ENCODE data around the gene ANKZF1.
"Not testable (repeated sequence)": the region's sequence is repeated elsewhere in the genome, so short reads cannot be mapped to it uniquely, and the experiment has no call there.

DNA sequence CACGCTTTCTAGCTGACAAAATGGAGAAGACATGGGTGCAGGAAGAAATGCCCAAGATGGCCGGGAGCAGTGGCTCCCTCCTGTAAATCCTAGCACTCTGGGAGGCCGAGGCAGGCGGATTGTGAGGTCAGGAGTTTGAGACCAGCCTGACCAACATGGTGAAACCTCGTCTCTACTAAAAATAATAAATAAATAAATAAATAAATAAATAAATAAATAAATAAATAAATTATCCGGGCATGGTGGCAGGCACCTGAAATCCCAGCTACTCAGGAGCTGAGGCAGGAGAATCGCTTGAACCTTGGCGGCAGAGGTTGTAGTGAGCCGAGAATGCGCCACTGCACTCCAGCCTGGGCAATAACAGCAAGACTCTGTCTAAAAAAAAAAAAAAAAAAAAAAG is 29.3 kb downstream of the ANKZF1 start:
- TF ChIP-seq, protein P1, sequence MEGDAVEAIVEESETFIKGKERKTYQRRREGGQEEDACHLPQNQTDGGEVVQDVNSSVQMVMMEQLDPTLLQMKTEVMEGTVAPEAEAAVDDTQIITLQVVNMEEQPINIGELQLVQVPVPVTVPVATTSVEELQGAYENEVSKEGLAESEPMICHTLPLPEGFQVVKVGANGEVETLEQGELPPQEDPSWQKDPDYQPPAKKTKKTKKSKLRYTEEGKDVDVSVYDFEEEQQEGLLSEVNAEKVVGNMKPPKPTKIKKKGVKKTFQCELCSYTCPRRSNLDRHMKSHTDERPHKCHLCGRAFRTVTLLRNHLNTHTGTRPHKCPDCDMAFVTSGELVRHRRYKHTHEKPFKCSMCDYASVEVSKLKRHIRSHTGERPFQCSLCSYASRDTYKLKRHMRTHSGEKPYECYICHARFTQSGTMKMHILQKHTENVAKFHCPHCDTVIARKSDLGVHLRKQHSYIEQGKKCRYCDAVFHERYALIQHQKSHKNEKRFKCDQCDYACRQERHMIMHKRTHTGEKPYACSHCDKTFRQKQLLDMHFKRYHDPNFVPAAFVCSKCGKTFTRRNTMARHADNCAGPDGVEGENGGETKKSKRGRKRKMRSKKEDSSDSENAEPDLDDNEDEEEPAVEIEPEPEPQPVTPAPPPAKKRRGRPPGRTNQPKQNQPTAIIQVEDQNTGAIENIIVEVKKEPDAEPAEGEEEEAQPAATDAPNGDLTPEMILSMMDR (IDR thresholded peaks at IDR 0.05), result not testable (repeated sequence)
- not testable (repeated sequence) for TF ChIP-seq EZH2 (IDR thresholded peaks at IDR 0.05)
